HCT116 (cell line): ENCODE data around the gene MEF2D. TPM values are rescaled to one million over a fixed set of nuclear protein-coding genes. Genes with fewer than 3 reads are reported as not detected.

ENCODE experiments used
- ATAC-seq: fragments of 200-7000 bp; cut with Tn5 transposase; 2 replicates; pipeline ENCODE4 v1.9.1; 2020; ENCODE audit warnings: mild to moderate bottlenecking, moderate library complexity
- BruUV-seq: library from RNA; stranded (reverse); fragments of 400-500 nt; replicated peaks from 2 replicates; lab custom pipeline; 2021; lab: Mats Ljungman, UMichigan
- CTCF ChIA-PET: fragments of 300-600 bp; sonication (Branson Sonifier 250); formaldehyde crosslinking; loops from one replicate; lab custom pipeline; 2021; ENCODE audit warnings: antibody characterized with exemption; lab: Charles Lee
- POLR2A ChIA-PET: fragments of 300-600, 350-600 bp; sonication (Branson Sonifier 250); formaldehyde crosslinking; loops from one replicate; lab custom pipeline; 2021; ENCODE audit warnings: antibody characterized with exemption; lab: Charles Lee
- RAD21 ChIA-PET, 2 experiments: fragments of 300-600 bp; sonication (Branson Sonifier 250); formaldehyde crosslinking; loops; one replicate each; lab custom pipeline; 2023; ENCODE audit warnings: low total read pairs in 2 of 2; ENCODE audit not compliant: uncharacterized antibody in 2 of 2, unreplicated experiment in 2 of 2, low non-redundant PET in 1 of 2; lab: Charles Lee
- DNase-seq: peaks from one replicate; pipeline ENCODE4 v3.0.0-alpha.2; 2010; ENCODE audit warnings: low read depth, low spot score
- H2AFZ ChIP-seq: fragments of 200-600 bp; shearing (Covaris generic), sonication (generic); 2 replicates; pipeline ENCODE4 v1.6.1; 2017; ENCODE audit warnings: low read depth, mixed run types, mixed read lengths, antibody characterized with exemption, low read length; ENCODE audit not compliant: poor library complexity, severe bottlenecking
- H3K27ac ChIP-seq: 2 replicates; pipeline ENCODE4 v1.5.1; 2012; ENCODE audit warnings: low read depth, low read length
- H3K27me3 ChIP-seq: fragments of 200-600 bp; sonication (generic); 2 replicates; pipeline ENCODE4 v1.6.1; 2016; ENCODE audit warnings: mixed run types, low read length, mixed read lengths; ENCODE audit not compliant: insufficient read depth
- H3K36me3 ChIP-seq, 2 experiments: fragments of 200-500 bp in 1 of 2; fragments of 200-600 bp in 1 of 2; sonication (Bioruptor generic) in 1 of 2; sonication (generic) in 1 of 2; 2 replicates each; pipeline versions ENCODE4 v1.5.1 to v1.6.1; 2014 to 2016; ENCODE audit warnings: low read length in 2 of 2, inconsistent platforms in 1 of 2, mixed read lengths in 1 of 2, mixed run types in 1 of 2; ENCODE audit not compliant: insufficient read depth in 2 of 2, control insufficient read depth in 1 of 2
- H3K4me1 ChIP-seq, 2 experiments: fragments of 200-600 bp in 1 of 2; sonication (generic) in 1 of 2; 2 replicates each; pipeline versions ENCODE4 v1.5.1 to v1.6.1; 2012 to 2017; ENCODE audit warnings: low read length in 2 of 2, inconsistent platforms in 1 of 2, mild to moderate bottlenecking in 1 of 2, mixed read lengths in 1 of 2, mixed run types in 1 of 2, moderate library complexity in 1 of 2; ENCODE audit not compliant: insufficient read depth in 2 of 2, control insufficient read depth in 1 of 2
- H3K4me2 ChIP-seq: fragments of 200-600 bp; sonication (generic); 2 replicates; pipeline ENCODE4 v1.6.1; 2017; ENCODE audit warnings: mixed run types, low read length, mixed read lengths
- H3K4me3 ChIP-seq, 2 experiments: fragments of 200-600 bp in 1 of 2; sonication (generic) in 1 of 2; replicated peaks in 1 of 2; 2 replicates each; pipeline ENCODE4 v1.5.1; 2011 to 2016; ENCODE audit warnings: low read length in 2 of 2, control low read depth in 1 of 2, low read depth in 1 of 2, mild to moderate bottlenecking in 1 of 2, mixed read lengths in 1 of 2, mixed run types in 1 of 2
- H3K79me2 ChIP-seq: fragments of 200-600 bp; sonication (generic); 2 replicates; pipeline ENCODE4 v1.6.1; 2017; ENCODE audit warnings: mild to moderate bottlenecking, mixed run types, low read length, moderate library complexity, mixed read lengths; ENCODE audit not compliant: insufficient read depth
- H3K9ac ChIP-seq: fragments of 200-600 bp; sonication (generic); 2 replicates; pipeline ENCODE4 v1.6.1; 2016; ENCODE audit warnings: low read length, mixed read lengths
- H3K9me2 ChIP-seq: fragments of 200-600 bp; sonication (generic), shearing (Covaris generic); 2 replicates; pipeline ENCODE4 v1.6.1; 2017; ENCODE audit warnings: mixed run types, mild to moderate bottlenecking, moderate library complexity; ENCODE audit not compliant: insufficient read depth
- H3K9me3 ChIP-seq, 2 experiments: fragments of 200-500 bp in 1 of 2; fragments of 200-600 bp in 1 of 2; sonication (Bioruptor generic) in 1 of 2; sonication (generic) in 1 of 2; 2 replicates each; pipeline ENCODE4 v1.6.1; 2014 to 2017; ENCODE audit warnings: low read length in 2 of 2, mixed read lengths in 2 of 2, inconsistent platforms in 1 of 2, low read depth in 1 of 2, mild to moderate bottlenecking in 1 of 2, mixed run types in 1 of 2, moderate library complexity in 1 of 2; ENCODE audit not compliant: control insufficient read depth in 1 of 2, insufficient read depth in 1 of 2
- H4K20me1 ChIP-seq: fragments of 200-600 bp; sonication (generic), shearing (Covaris generic); 2 replicates; pipeline ENCODE4 v1.6.1; 2017; ENCODE audit warnings: mixed run types, mild to moderate bottlenecking, moderate library complexity; ENCODE audit not compliant: insufficient read depth
- CBX3 ChIP-seq: IDR thresholded peaks from 2 replicates; pipeline ENCODE4 v1.6.1; 2012; ENCODE audit warnings: low read depth
- EGR1 ChIP-seq: IDR thresholded peaks from 2 replicates; pipeline ENCODE4 v1.6.1; 2012; ENCODE audit warnings: low read depth
- ELF1 ChIP-seq: IDR thresholded peaks from 2 replicates; pipeline ENCODE4 v1.6.1; 2012; ENCODE audit warnings: low read depth, borderline replicate concordance
- EZH2 ChIP-seq: fragments of 200-600 bp; sonication (generic); IDR thresholded peaks from 2 replicates; pipeline ENCODE4 v1.6.1; 2017; ENCODE audit warnings: antibody characterized with exemption, mixed run types
- EZH2phosphoT487 ChIP-seq: fragments of 200-600 bp; IDR thresholded peaks from 2 replicates; pipeline ENCODE4 v1.6.1; 2018; ENCODE audit warnings: antibody characterized with exemption, borderline replicate concordance
- FOSL1 ChIP-seq: IDR thresholded peaks from 2 replicates; pipeline ENCODE4 v1.6.1; 2012; ENCODE audit warnings: low read depth
- POLR2A ChIP-seq: IDR thresholded peaks from 2 replicates; pipeline ENCODE4 v1.7.0; 2011; ENCODE audit warnings: borderline replicate concordance; ENCODE audit not compliant: insufficient read depth, insufficient read length; ENCODE audit errors: extremely low read depth
- RAD21 ChIP-seq: IDR thresholded peaks from 2 replicates; pipeline ENCODE4 v1.6.1; 2012; ENCODE audit warnings: low read depth, mild to moderate bottlenecking
- SIN3A ChIP-seq: IDR thresholded peaks from 2 replicates; pipeline ENCODE4 v1.6.1; 2012; ENCODE audit warnings: low read depth
- SP1 ChIP-seq: IDR thresholded peaks from 2 replicates; pipeline ENCODE4 v1.6.1; 2012; ENCODE audit warnings: low read depth
- SRF ChIP-seq: IDR thresholded peaks from 2 replicates; pipeline ENCODE4 v1.6.1; 2012; ENCODE audit warnings: low read depth
- intact Hi-C: fragments of 100-400 bp; cut with micrococcal nuclease; formaldehyde crosslinking; loops from 2 replicates; pipeline ENCODE4 v1.10.0; 2022
- total RNA-seq: library from RNA; stranded (reverse); gene quantifications from one replicate; pipeline ENCODE4 v1.2.1, GENCODE V29; 2021; ENCODE audit not compliant: unreplicated experiment
- TF ChIP-seq, protein P1 (sequence below), 3 experiments: fragments of 200-600 bp in 1 of 3; sonication (generic) in 1 of 3; IDR thresholded peaks in 2 of 3; conservative IDR thresholded peaks in 1 of 3; 2 replicates each; pipeline ENCODE4 v1.5.1; 2012 to 2017; ENCODE audit warnings: low read depth in 2 of 3, low read length in 2 of 3, antibody characterized with exemption in 1 of 3, borderline replicate concordance in 1 of 3, control low read depth in 1 of 3, mild to moderate bottlenecking in 1 of 3, mixed read lengths in 1 of 3, mixed run types in 1 of 3, moderate library complexity in 1 of 3; ENCODE audit not compliant: insufficient read depth in 1 of 3
- TF ChIP-seq, protein P2 (sequence below): IDR thresholded peaks from 2 replicates; pipeline ENCODE4 v1.6.1; 2012
- TF ChIP-seq, protein P3 (sequence below): IDR thresholded peaks from 2 replicates; pipeline ENCODE4 v1.6.1; 2012

The MEF2D gene
- total RNA-seq, 1 experiment from 2014 or later, result 44.2 TPM

DNA sequence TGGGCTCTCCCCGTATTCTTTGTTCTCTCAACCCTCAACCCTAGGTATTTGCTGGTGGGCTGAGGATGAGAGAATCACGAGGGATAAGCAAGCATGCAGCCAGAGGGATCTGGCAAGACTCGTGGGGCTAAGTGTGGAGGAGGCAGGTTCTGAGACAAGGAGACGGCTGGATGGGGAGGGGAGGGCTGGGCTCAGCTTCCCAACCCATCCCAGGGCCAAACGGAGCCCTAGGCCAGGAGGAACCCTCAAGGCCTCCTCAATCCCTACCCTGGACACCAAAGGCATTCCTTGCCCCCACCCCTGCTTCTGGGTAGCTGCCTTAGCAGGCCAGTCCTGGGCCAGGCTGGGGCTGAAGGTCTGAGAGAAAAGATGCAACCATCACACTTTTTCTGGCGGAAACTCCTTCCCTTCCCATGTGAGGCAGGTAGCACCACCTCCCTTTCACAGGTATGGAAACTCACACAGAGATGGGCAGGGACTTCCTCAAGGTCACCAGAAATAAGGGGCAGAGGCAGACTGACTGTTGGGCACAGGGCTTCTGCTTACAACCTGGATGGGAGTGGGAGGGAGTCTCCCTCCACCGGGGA lies 6.2 kb downstream of the MEF2D start:
- Histone ChIP-seq H3K36me3 (no peaks in the 10 kb centered on the region), H3K9me3 (no peaks in the 10 kb centered on the region), H3K4me2 (no peak overlapping the region), H3K4me3 (no peak overlapping the region), H3K9ac (no peak overlapping the region), H3K4me1 (peaks cover 45 to 81% of the 10 kb centered on the region in 2 experiments), H3K9me2 (no peaks in the 10 kb centered on the region), H3K79me2 (peaks cover 100% of the 10 kb centered on the region), H2AFZ (no peak overlapping the region), H3K27ac (no peak overlapping the region), H3K27me3 (no peaks in the 10 kb centered on the region), H4K20me1 (no peaks in the 10 kb centered on the region; the same call in 1 of the 2 replicates)
- CTCF ChIA-PET, result no interaction called here
- POLR2A ChIA-PET, result no interaction called here
- intact Hi-C loops, result no loop called here
- no TSS peak for BruUV-seq
- no peak for DNase-seq
- no peak for ATAC-seq
- RAD21 ChIA-PET, result no interaction called here
- TF ChIP-seq, protein P1, sequence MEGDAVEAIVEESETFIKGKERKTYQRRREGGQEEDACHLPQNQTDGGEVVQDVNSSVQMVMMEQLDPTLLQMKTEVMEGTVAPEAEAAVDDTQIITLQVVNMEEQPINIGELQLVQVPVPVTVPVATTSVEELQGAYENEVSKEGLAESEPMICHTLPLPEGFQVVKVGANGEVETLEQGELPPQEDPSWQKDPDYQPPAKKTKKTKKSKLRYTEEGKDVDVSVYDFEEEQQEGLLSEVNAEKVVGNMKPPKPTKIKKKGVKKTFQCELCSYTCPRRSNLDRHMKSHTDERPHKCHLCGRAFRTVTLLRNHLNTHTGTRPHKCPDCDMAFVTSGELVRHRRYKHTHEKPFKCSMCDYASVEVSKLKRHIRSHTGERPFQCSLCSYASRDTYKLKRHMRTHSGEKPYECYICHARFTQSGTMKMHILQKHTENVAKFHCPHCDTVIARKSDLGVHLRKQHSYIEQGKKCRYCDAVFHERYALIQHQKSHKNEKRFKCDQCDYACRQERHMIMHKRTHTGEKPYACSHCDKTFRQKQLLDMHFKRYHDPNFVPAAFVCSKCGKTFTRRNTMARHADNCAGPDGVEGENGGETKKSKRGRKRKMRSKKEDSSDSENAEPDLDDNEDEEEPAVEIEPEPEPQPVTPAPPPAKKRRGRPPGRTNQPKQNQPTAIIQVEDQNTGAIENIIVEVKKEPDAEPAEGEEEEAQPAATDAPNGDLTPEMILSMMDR (IDR thresholded peaks at IDR 0.05 in 2 of 3, conservative IDR thresholded peaks at IDR 0.05 in 1 of 3; ENCODE audit: borderline replicate concordance in 1 of 3, insufficient read depth in 1 of 3, low read depth in 2 of 3, low read length in 2 of 3), result no peak
- TF ChIP-seq EGR1, result no peak
- TF ChIP-seq POLR2A, result no peak
- TF ChIP-seq FOSL1, result no peak
- no peak for TF ChIP-seq SRF

DNA sequence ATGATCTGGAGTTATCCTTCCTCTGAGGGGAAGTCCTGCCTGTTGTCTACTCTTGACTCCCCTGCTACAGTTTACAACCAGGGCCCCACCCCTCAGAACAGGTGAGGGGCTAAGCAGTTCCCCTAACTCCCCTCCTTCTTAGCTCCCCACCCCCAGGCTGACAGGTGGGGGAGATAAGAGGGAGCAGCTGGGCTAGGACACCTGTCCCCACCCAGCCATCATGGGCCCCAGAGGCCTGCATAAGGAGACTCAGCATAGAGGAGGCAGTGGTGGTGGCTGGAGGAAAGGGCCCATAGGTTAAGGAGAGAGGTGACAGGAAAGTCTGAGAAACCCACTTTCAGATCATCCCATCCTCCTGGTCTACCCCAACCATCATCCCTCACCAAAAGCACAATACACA lies 6.8 kb downstream of the MEF2D start:
- Histone ChIP-seq H3K4me2 (no peak overlapping the region), H3K9ac (no peak overlapping the region), H4K20me1 (no peaks in the 10 kb centered on the region; the same call in 1 of the 2 replicates), H3K4me3 (no peak overlapping the region), H3K9me2 (no peaks in the 10 kb centered on the region), H2AFZ (no peak overlapping the region), H3K4me1 (peaks cover 47 to 81% of the 10 kb centered on the region in 2 experiments), H3K36me3 (no peaks in the 10 kb centered on the region), H3K9me3 (no peaks in the 10 kb centered on the region), H3K79me2 (peaks cover 100% of the 10 kb centered on the region), H3K27me3 (no peaks in the 10 kb centered on the region), H3K27ac (no peak overlapping the region)
- ChIA-PET CTCF (no interaction called here), POLR2A (no interaction called here), RAD21 (no interaction called here)
- no TSS peak for BruUV-seq
- no peak for DNase-seq
- intact Hi-C loops, result no loop called here
- ATAC-seq, result no peak
- TF ChIP-seq SP1 (no peak), ELF1 (no peak), EZH2phosphoT487 (no peak), EGR1 (no peak), SIN3A (no peak), EZH2 (no peak), CBX3 (no peak), RAD21 (no peak)
- TF ChIP-seq, protein P2, sequence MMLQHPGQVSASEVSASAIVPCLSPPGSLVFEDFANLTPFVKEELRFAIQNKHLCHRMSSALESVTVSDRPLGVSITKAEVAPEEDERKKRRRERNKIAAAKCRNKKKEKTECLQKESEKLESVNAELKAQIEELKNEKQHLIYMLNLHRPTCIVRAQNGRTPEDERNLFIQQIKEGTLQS, result no peak
- TF ChIP-seq, protein P1 (IDR thresholded peaks at IDR 0.05 in 2 of 3, conservative IDR thresholded peaks at IDR 0.05 in 1 of 3; ENCODE audit: borderline replicate concordance in 1 of 3, insufficient read depth in 1 of 3, low read depth in 2 of 3, low read length in 2 of 3), result no peak
- TF ChIP-seq, protein P3, sequence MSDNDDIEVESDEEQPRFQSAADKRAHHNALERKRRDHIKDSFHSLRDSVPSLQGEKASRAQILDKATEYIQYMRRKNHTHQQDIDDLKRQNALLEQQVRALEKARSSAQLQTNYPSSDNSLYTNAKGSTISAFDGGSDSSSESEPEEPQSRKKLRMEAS, result no peak
